Activated CD8-positive, alpha-beta memory T cell treated with anti-CD3 and anti-CD28 coated beads for 48 hours (primary cell): ENCODE results near the gene CFAP74.

ENCODE experiments used
- DNase-seq, 3 experiments: peaks; one replicate each; pipeline ENCODE4 v3.0.0-alpha.2; 2020; ENCODE audit warnings: low read depth in 2 of 3, low spot score in 2 of 3

Gene CFAP74

GRCh38 chr1:2019571-2020309 lies 16.2 kb upstream of the CFAP74 start:
- DNase-seq = no peak

- no peak for DNase-seq
Measured at GRCh38 chr1:2019172-2019543, 15.6 kb upstream of the CFAP74 start, which contains the start of gene GABRD. Gene GABRD (plus strand): TSS chr1:2019345. CDS start chr1:2019424, 79 bp downstream.

GRCh38 chr1:2018217-2019171 lies 14.9 kb upstream of the CFAP74 start:
- DNase-seq = no peak

- DNase-seq = no peak
Measured at GRCh38 chr1:2016123-2016522, 12.5 kb upstream of the CFAP74 start.

- no peak for DNase-seq
Measured at GRCh38 chr1:2014741-2015735, 11.5 kb upstream of the CFAP74 start.

- no peak for DNase-seq
Measured at GRCh38 chr1:2014181-2014580, 10.6 kb upstream of the CFAP74 start.

- DNase-seq = no peak
Measured at GRCh38 chr1:2009101-2010053, 5.8 kb upstream of the CFAP74 start.

- no peak for DNase-seq
Measured at GRCh38 chr1:2004856-2005255, 1.3 kb upstream of the CFAP74 start.

GRCh38 chr1:2001773-2002411 lies 1.7 kb downstream of the CFAP74 start:
- DNase-seq = no peak

- DNase-seq = no peak
Measured at GRCh38 chr1:2000850-2001249, 2.7 kb downstream of the CFAP74 start.

GRCh38 chr1:2000432-2000831 lies 3.2 kb downstream of the CFAP74 start:
- no peak for DNase-seq

GRCh38 chr1:1997576-1997975 lies 6.0 kb downstream of the CFAP74 start:
- no peak for DNase-seq

GRCh38 chr1:1996207-1996651 lies 7.4 kb downstream of the CFAP74 start:
- DNase-seq = no peak

- no peak for DNase-seq
Measured at GRCh38 chr1:1994536-1994935, 9.1 kb downstream of the CFAP74 start.

- no peak for DNase-seq
Measured at GRCh38 chr1:1990222-1990621, 13.4 kb downstream of the CFAP74 start.

GRCh38 chr1:1989789-1990188 lies 13.8 kb downstream of the CFAP74 start:
- DNase-seq = no peak

- no peak for DNase-seq
Measured at GRCh38 chr1:1989102-1989542, 14.5 kb downstream of the CFAP74 start.

- no peak for DNase-seq
Measured at GRCh38 chr1:1988061-1988945, 15.3 kb downstream of the CFAP74 start.
